NCI-H345 treated with DMSO at 0.1 percent for 48 hours (cell line): ENCODE results near the gene SPNS1.
"Not testable (repeated sequence)": the region's sequence is repeated elsewhere in the genome, so short reads cannot be mapped to it uniquely, and the experiment has no call there.

Experiments used
- DNase-seq: peaks from one replicate; lab custom pipeline; 2025; ENCODE audit not compliant: unreplicated experiment; lab: John Stamatoyannopoulos, UW

Gene SPNS1

GRCh38 chr16:28989363-28989762 lies 14.8 kb downstream of the SPNS1 start:
- no peak for DNase-seq

DNA sequence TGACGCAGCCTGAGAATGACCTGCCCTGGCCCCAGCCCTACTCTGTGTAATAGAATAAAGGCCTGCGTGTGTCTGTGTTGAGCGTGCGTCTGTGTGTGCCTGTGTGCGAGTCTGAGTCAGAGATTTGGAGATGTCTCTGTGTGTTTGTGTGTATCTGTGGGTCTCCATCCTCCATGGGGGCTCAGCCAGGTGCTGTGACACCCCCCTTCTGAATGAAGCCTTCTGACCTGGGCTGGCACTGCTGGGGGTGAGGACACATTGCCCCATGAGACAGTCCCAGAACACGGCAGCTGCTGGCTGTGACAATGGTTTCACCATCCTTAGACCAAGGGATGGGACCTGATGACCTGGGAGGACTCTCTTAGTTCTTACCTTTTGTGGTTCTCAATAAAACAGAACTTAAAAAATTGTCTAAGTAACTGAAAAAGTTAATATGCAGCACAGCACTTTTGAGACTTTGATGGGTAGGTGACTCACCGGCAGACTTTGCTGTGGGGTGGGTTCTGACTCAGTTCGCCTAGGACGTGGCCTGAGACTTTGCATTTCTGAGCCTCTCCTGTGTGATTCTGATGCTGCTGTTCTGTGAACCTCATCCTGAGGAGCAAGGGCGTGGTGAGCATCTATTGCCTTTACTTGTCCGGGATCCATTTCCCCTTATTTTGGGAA lies 15.9 kb downstream of the SPNS1 start:
- no peak for DNase-seq

GRCh38 chr16:28991687-28992086 lies 17.1 kb downstream of the SPNS1 start:
- no peak for DNase-seq

DNA sequence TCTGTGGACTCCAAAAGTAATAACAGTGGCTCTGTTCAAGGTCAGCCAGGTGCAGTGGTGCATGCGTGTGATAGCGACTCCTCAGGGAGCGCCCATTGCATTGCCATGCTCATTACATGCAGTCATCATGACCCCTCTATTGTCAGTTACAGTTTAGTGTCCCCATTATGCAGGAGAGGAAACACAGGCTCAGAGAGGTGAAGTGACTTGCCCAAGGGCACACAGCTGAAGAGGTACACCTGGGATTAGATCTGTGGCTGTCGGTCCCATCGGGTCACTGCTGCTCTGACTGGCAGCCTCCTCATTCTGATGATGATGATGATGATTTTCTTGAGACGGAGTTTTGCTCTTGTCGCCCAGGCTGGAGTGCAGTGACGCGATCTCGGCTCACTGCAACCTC lies 17.9 kb downstream of the SPNS1 start:
- no peak for DNase-seq

GRCh38 chr16:28998837-28999236 lies 24.3 kb downstream of the SPNS1 start:
- DNase-seq, result no peak

DNA sequence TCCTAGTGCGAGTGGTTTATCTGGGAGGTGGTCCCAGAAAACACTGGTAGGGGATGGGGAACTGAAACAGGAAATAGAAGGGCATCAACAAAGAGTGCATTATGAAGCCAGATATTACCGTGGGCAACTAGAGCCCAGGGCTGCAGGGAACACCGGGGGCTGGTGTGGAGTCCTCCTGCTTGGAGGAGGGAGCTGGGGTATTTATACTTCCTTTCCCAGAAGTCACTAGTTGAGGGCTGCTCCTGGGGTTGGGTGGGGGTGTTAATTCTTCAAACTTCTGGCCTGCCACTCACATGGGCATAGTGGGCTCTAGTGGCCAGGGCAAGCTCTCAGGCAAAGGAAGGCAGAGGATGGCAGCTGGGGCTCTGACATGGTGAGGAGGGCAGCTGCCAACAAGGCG lies 25.0 kb downstream of the SPNS1 start:
- DNase-seq, result no peak

DNA sequence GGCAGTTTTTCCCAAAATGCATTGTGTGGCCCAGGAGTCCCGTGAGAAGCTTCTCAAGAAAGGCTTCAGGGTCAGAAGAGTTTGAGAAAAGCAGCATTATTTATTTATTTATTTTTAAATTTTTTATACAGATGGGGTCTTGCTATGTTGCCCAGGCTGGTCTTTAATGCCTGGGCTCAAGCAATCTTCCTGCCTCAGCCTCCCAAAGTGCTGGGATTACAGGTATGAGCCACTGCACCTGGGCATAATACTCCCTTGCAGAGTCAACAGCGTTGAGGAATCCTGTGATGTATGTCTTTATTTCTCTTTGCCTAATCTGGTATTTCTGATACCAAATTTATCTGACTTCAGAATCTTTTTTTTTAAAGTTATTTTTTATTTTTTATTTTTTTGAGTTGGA lies 25.4 kb downstream of the SPNS1 start:
- no peak for DNase-seq

- DNase-seq, result not testable (repeated sequence)
These were observed 30.0 kb downstream of the SPNS1 start for GRCh38 chr16:29004496-29005139.

DNA sequence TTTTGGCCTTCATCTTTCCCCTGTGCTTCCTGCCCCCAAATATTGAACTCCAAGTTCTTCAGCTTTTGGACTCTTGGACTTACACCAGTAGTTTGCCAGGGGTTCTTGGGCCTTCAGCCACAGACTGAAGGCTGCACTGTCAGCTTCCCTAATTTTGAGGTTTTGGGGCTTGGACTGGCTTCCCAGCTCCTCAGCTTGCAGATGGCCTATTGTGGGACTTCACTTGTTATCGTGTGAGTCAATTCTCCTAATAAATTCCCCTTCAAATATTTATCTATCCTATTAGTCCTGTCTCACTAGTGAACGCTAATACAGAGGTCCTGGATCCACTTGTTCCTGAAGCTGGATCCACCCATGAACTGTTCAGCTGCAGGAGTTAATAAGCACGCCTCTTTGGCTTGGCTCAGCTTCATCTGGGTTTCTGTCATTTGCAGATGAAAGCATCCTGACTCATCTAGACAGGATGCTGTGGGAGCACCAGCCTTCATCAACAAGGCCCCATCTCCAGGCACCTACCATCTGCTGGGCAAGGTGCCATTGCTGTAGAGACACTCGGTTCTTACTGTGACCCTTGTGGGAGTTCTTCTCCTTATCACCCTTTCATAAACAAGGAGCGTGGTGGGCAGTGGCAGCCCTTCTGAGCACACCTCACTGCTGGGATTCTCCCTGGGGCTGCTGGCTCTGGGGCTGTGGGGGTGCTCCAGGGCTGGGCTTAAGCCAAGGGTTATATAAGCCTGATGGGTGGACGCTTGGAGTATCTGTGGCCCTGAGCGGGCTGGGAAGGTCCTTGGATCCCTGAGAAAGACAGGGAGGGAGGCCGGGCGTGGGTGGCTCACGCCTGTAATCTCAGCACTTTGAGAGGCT lies 33.4 kb downstream of the SPNS1 start:
- no peak for DNase-seq

- no peak for DNase-seq
These were observed 34.7 kb downstream of the SPNS1 start for GRCh38 chr16:29009050-29009837.

DNA sequence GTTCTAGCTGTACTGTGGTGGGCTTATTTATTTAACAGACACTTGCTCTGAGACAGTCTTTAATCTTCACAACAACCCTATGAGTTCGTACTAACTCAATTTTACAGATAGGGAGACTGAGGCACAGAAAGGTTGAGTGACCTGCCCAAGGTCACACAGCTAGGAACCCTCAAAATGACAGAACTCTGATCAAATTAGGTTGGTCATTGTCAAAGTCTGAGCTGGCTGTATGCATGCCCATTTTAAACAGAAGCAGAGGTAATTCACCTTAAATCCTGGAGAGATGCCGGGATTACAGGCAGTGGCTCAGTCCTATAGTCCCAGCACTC lies 35.2 kb downstream of the SPNS1 start:
- DNase-seq, result no peak

GRCh38 chr16:29011112-29011511 lies 36.5 kb downstream of the SPNS1 start:
- no peak for DNase-seq

DNA sequence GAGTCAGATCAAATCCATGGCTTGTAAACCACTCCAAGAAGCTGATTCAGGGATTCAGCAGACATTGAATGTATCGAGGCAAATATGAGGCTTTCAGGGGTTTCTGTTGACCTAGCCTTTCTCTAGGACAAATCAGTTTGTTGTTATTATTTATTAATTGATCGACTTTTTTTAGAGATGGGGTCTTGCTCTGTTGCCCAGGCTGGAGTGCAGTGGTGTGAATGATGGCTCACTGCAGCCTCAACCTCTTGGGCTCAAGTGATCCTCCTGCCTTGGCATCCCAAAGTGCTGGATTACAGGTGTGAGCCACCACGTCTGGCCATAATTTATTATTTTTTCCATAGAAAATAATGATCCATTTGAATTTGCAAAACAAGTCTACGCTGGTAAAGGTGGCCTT lies 37.3 kb downstream of the SPNS1 start:
- no peak for DNase-seq

- DNase-seq, result no peak
These were observed 38.5 kb downstream of the SPNS1 start for GRCh38 chr16:29012913-29013553.

GRCh38 chr16:29014561-29015069 lies 40.0 kb downstream of the SPNS1 start:
- DNase-seq, result no peak

DNA sequence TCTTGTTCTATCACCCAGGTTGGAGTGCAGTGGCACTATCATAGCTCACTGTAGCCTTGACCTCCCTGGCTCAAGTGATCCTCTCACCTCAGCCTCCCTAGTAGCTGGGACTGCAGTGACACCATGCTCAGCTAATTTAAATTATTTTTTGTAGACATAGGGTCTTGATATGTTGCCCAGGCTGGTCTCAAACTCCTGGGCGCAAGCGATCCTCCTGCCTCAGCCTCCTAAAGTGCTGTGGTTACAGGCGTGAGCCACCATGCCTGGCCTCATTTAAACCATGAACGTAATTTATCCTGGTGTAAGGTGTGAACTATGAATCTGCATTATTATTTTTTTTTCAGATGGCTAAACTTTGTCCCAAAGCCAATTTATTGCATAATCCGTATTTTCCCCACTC lies 47.6 kb downstream of the SPNS1 start:
- no peak for DNase-seq

- no peak for DNase-seq
These were observed 49.0 kb downstream of the SPNS1 start for GRCh38 chr16:29023279-29024277.

GRCh38 chr16:29024278-29024677 lies 49.7 kb downstream of the SPNS1 start:
- DNase-seq, result no peak

- DNase-seq, result no peak
These were observed 50.6 kb downstream of the SPNS1 start for GRCh38 chr16:29025218-29025617.
